GM20000 (cell line): Measurements from ENCODE around the gene VEPH1.

Experiments used
- DNase-seq: peaks from one replicate; pipeline ENCODE4 v3.0.0; 2012; ENCODE audit warnings: low spot score
- TF ChIP-seq, protein P1 (sequence below): IDR thresholded peaks from 2 replicates; pipeline ENCODE4 v1.5.1; 2012; ENCODE audit warnings: mild to moderate bottlenecking, control low read depth; ENCODE audit errors: extremely low read depth, missing control alignments

Gene VEPH1

GRCh38 chr3:157294491-157294890 lies 208.7 kb downstream of the VEPH1 start:
- no peak for DNase-seq
- TF ChIP-seq, protein P1, sequence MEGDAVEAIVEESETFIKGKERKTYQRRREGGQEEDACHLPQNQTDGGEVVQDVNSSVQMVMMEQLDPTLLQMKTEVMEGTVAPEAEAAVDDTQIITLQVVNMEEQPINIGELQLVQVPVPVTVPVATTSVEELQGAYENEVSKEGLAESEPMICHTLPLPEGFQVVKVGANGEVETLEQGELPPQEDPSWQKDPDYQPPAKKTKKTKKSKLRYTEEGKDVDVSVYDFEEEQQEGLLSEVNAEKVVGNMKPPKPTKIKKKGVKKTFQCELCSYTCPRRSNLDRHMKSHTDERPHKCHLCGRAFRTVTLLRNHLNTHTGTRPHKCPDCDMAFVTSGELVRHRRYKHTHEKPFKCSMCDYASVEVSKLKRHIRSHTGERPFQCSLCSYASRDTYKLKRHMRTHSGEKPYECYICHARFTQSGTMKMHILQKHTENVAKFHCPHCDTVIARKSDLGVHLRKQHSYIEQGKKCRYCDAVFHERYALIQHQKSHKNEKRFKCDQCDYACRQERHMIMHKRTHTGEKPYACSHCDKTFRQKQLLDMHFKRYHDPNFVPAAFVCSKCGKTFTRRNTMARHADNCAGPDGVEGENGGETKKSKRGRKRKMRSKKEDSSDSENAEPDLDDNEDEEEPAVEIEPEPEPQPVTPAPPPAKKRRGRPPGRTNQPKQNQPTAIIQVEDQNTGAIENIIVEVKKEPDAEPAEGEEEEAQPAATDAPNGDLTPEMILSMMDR: no peak

- TF ChIP-seq, protein P1: no peak
- DNase-seq: no peak
These were observed 212.4 kb downstream of the VEPH1 start for GRCh38 chr3:157290766-157291165.

GRCh38 chr3:157285966-157286365 lies 217.2 kb downstream of the VEPH1 start:
- no peak for DNase-seq
- TF ChIP-seq, protein P1: no peak

GRCh38 chr3:157285141-157285540 lies 218.1 kb downstream of the VEPH1 start:
- TF ChIP-seq, protein P1: no peak
- DNase-seq: no peak

DNA sequence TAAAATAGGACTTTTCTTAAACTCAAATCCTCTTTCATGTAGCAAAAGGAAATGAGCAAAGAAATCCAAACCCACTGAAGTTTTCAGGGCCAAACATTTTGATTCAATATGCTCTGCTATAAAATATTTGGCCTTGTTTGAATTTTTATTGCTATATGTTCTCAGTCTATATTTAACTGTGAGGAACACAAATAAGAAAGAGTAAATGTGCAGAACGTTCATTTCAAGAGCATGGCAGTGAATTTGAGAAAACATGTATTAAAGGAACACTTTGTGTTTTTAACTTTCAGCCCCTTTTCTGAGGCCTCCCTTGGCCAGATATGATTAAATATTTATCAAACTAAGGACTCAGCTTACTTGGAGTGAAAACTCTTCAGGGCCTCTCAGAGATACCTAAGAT lies 218.5 kb downstream of the VEPH1 start:
- no peak for DNase-seq
- TF ChIP-seq, protein P1: no peak

DNA sequence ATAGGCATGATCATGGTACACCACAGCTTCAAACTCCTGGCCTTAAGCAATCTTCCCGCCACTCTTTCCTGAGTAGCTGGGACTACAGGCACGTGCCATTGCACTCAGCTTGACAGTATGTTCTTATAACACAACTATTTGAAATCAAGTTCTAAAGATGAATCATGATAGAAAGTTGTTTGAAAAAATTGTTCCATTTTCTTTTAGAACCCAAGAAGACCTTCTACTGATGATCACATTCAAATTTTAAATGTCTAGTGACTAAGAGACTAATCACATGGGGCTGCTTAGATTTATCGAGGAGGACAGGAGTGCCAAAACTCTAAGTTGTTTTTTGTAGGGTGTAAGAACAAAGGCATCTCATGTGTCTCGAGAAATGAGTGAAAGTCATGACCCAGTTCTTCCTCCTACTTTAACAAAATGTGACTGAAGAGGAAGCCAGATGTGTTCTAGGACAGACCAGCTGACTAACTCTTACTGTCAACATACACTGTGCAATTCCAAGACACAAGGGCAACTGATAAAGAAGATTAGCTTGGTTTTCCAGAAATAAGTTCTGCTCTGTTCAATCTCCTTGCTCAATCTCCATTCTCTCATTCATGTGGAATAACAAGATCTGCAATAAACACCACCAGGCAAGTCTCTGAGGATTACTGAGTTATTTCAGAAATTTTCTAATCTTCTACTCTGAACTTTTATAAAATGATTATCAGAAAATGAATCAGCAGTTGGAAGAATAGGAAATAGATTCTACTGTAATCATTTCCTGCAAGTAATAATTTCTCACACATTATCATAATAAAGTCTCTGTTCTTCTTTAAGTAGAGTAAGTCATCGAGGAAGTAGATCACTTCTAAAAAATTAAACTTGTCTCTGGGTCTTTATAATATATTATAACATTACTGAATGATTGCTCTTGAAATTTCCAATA lies 220.7 kb downstream of the VEPH1 start:
- DNase-seq: no peak
- TF ChIP-seq, protein P1: no peak

- TF ChIP-seq, protein P1: no peak
- no peak for DNase-seq
These were observed 222.4 kb downstream of the VEPH1 start for GRCh38 chr3:157280786-157281185.
